Activated gamma-delta T cell (primary cell): ENCODE data around the gene MLF2.

Experiments
- DNase-seq: peaks from one replicate; lab custom pipeline; 2025; lab: John Stamatoyannopoulos, UW

Gene MLF2

DNA sequence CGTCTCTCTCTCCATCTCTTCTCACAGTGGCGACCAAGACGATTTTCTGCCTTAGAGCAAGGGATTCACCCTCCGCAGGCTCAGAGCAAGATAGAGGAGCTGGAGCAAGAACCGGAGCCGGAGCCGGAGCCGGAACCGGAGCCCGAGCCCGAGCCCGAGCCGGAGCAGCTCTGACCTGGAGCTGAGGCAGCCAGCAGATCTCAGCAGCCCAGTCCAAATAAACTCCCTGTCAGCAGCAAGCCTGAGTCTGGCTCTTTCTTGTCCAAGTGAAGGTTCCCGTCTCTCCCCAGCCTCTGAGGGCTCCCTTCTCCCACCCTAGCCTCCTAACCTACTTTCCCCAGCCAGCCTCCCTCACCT lies 25.3 kb upstream of the MLF2 start:
- no peak for DNase-seq

- no peak for DNase-seq
These were observed 24.4 kb upstream of the MLF2 start for GRCh38 chr12:6777386-6777785.

- DNase-seq, result no peak
These were observed 22.5 kb upstream of the MLF2 start for GRCh38 chr12:6775185-6776174.

DNA sequence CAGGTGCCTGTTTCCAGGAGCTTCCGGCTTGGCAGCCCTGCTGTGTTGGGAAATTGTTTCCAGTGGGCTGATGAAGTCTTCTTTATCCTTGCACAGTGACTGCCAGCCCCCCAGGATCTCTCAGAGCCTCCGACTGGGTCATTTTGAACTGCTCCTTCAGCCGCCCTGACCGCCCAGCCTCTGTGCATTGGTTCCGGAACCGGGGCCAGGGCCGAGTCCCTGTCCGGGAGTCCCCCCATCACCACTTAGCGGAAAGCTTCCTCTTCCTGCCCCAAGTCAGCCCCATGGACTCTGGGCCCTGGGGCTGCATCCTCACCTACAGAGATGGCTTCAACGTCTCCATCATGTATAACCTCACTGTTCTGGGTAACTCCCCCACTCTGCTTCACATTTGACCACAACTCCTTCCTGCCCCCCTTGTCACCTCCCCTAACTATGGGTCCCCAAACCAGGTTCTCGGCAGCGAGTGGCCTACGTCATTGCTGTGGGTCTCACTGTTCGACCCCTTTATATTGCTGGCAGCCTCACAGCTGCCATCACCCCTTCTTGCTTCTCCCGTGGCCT lies 21.6 kb upstream of the MLF2 start:
- DNase-seq, result peak; percentile 24

DNA sequence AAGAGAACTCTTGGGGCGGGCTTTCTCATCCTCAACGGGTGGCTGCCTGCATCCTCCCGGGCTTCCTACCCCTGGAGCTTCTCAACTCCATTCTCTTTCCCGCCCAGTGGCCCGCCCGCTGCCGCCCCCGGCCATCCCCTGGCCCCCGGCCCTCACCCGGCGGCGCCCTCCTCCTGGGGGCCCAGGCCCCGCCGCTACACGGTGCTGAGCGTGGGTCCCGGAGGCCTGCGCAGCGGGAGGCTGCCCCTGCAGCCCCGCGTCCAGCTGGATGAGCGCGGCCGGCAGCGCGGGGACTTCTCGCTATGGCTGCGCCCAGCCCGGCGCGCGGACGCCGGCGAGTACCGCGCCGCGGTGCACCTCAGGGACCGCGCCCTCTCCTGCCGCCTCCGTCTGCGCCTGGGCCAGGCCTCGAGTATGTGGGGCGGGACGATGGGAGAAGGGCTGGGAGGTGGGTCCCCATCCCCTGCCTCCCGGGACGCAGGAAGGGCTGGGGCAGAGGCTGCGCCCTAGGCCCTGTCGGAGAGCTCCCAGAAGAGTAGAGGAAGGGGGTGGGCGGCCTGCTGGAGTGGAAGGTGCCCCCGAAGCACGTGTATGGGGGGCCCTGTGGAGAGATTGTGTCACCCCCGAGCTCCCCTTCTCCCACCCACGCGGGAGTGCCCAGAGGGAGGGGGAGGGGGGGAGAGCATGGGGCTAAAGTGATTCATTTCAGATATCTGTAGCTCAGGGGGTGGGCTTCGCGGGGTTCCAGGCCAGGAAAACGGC lies 20.8 kb upstream of the MLF2 start:
- DNase-seq, result peak; percentile 20

GRCh38 chr12:6772726-6773589 lies 20.0 kb upstream of the MLF2 start:
- DNase-seq, result no peak

DNA sequence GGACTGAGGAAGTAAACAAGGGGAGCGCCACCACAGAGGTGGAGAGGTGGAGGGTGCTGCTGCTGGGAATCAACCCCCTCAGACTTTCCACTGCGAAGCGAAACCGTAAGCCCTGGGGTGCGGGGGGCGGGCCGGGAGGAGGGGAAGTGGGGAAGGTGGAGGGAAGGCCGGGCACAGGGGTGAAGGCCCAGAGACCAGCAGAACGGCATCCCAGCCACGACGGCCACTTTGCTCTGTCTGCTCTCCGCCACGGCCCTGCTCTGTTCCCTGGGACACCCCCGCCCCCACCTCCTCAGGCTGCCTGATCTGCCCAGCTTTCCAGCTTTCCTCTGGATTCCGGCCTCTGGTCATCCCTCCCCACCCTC lies 19.4 kb upstream of the MLF2 start, which contains the start of gene LAG3:
TSS of gene LAG3 (plus strand) at position 190 of the 365 bp plus-strand sequence. CDS start 333 bp downstream, outside the sequence.
- peak; percentile 50 for DNase-seq

GRCh38 chr12:6771509-6772330 lies 18.8 kb upstream of the MLF2 start:
- DNase-seq, result no peak

GRCh38 chr12:6771091-6771495 lies 18.2 kb upstream of the MLF2 start:
- DNase-seq, result no peak

DNA sequence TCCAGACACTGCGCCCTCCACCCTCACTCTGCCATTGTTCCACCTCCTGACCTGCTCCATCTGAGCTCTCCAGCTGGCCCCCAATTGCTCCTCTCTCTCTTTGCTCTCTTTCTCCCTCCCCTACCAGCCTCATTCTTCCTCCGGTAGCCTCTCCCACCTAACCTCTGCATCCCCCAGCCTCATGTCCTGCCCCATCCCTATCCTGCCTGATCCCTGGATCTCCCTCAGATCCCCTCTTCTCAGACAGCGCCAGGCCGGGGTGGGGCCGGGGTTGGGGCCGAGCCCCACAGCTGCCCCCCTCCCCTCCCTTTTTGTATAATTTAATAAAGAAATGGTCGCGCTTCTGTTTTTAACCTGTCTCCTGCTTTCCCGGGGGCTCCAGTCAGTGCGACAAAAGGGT lies 17.7 kb upstream of the MLF2 start:
- DNase-seq, result no peak

DNA sequence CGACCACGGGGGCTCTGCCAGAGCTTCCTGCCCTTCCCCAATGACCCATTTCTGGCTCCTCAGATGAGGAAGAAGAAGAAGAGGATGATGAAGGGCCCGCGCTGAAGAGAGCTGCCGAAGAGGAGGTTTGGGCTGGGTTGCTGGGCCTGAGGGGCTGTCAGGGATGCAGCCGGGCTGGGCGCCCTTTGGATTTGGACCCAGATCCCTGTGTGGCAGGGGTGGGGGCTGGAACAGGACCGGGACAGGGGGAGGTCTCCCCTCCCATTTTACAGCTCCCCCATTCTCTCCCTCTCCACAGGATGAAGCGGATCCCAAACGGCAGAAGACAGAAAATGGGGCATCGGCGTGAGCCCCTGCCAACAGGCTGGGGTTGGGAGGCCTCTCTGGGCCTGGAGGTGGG lies 17.2 kb upstream of the MLF2 start:
- DNase-seq, result no peak

DNA sequence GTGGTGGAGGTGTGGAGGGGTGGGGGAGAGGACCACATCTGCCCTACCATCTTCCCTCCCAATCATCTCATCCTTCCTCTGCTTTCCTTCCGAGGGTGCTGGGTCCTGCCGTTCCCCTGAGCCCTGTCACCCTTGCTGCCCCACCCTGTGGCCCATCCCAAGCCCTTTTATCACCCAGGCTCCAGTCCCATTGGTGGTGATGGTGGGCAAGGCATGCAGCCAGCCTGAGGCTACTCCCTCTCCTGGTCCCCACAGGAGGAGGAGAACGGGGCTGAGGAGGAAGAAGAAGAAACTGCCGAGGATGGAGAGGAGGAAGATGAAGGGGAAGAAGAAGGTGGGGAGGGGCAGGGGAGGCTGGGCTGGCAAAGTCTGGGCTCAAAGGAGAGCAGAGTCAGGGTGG lies 16.7 kb upstream of the MLF2 start:
- no peak for DNase-seq

DNA sequence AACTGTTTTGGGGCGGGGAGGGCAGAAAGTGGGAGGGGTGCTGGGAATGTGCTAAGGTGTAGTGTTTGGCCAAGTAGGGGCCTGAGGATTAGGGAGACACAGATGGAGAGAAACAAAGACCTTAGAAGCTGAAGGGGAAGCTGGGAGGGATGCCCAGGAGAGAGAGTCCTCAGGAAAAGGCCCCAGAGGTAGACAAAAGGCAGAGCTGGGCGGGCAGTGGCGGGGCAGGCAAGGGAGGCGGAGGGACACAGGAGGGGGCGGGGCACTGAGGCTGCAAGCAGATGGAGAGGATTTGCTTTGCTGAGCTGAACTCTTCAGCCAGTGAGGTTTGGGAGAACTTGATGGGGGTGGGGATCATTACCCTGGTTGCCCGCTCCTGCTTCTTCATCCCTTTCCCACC lies 16.0 kb upstream of the MLF2 start:
- DNase-seq, result no peak

GRCh38 chr12:6768437-6768914 lies 15.5 kb upstream of the MLF2 start:
- no peak for DNase-seq

DNA sequence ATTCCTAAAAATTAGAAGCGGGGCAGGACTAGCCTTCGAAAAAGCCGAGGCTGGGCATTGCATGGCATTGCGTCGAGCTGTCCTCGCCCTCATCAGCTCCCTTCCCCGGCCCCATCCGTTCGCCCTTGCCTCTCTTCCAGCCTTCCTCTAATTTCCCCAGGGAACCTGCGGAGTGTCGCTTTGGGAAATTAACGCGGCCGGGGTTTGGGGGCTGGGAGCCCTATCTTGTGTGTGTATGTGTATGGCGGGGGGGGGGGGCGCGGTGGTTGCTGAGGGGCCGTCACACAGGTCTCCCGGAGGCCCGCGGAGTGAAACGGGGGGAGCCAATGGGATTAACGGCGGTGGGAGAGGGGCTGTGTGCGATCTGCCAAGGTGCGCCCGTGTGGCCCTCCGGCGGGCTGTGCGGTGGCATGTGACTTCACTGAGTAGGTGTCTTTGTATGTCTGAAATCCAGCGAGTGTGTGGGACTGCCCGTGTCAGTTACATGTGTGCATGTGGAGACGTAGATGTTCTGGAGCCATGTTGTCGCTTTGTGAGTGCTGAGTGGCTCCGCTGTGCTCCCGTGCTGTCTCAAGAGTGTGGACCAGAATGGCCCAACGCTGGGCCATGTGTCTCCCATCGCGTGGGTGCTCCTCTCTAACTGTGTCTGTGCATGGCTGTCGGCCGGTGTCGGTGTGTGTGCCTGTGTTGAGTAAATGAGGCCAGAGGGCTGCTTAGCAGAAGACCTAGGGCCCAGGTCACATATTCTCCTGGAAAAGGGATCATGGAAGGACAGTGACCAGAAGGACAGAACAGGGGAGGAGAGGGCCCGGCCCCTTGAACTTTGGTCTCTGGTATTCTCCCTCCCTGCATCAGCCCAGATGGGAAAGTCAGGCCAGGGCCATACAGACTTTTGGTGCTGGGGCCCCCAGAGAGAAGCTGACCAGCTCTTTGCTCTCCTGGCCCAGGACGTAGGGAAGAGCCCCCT lies 14.7 kb upstream of the MLF2 start:
- no peak for DNase-seq

DNA sequence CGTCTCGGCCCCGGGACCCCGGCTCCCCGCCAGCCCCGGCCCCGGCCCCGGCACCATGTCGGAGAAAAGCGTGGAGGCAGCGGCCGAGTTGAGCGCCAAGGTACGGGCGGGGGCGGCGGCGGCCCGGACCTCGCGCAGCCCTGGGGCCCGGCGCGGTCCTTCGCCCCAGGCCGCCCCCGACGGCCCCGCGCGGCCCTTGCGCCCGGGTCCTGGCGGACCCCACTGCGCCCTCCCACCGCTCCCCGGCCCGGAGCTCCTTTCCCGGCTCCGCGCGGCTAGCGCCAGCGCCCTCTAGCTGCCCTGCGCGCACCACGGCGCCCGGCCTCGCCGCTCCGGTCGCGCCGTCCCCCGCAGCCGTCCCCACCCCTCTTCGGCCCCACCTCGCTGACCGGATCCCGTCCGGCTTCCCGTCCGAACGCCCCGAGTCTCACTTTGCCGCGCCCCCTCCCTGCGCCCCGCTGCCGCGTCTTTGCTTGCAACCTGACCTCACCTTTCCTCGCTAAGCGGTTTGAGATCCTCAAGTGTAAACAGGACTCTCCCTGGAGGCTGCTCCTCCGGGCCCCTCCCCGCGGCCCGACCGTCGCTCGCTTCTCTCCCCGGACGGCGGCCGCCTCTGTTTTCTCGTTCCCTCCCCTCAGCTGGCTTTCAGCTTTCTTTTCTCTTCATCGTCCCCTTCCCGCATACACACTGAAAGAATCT lies 13.9 kb upstream of the MLF2 start:
- DNase-seq, result peak; percentile 43

DNA sequence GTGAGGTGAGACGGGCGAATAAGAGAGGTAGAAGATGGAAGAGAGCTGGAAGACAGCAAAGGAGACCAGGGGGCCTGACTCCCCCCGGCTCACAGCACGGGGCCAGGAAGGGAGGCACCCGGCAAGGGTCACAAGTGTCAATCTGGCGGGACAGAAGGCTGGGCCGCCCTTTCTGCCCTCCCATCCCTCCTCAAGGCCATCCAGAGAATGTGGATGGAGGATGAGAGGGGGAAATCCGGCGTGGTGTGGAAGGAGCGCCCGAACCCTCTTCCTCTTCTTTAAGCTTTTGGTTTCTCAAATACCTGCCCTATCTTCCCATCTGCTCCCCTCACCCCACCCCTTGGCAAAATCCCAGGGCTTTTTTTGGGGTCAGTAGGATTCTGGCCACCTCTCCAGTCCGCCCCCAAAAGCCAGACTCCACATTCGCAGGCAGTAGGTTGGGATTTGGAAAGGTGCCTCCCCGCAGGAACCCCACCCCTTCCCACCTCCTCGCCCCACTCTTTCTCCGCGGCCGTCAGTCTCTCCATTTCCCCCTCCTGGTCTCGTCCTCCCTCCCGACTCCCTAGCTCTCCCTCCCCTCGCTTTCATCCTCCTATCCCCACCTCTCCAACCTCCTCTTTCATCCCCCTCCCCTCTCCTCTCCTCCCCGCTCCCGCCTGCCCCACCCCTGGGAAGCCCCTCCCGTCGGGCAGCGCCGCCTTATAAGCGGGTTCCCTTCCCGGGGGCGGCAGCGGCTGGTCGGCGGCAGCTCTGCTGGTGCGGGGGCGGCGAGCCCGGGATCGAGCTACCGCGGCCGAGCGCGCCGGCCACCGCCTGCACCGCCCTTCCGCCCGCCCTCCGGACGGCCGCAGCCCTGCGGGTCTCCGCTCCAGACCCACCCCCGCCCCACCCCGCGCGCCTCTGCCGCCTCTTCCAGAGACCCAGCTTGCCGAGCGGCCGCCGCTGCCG lies 13.0 kb upstream of the MLF2 start, which contains the start of gene PTMS:
TSS of gene PTMS (plus strand) at position 730 of the 948 bp plus-strand sequence. CDS start 343 bp downstream, outside the sequence.
- DNase-seq, result peak; percentile 35
